PC-9 (cell line): Measurements from ENCODE around the gene SLC35F3. TPM values are rescaled to one million over a fixed set of nuclear protein-coding genes. Genes with fewer than 3 reads are reported as not detected.
"Not testable (repeated sequence)": the region's sequence is repeated elsewhere in the genome, so short reads cannot be mapped to it uniquely, and the experiment has no call there.

Experiments used
- BruUV-seq: library from RNA; stranded (reverse); fragments of 400-500 nt; replicated peaks from 2 replicates; lab custom pipeline; 2021; lab: Mats Ljungman, UMichigan
- CTCF ChIA-PET: fragments of 300-600 bp; sonication (Branson Sonifier 250); formaldehyde crosslinking; loops from one replicate; lab custom pipeline; 2022; ENCODE audit warnings: antibody characterized with exemption; lab: Charles Lee
- POLR2A ChIA-PET: fragments of 300-600 bp; sonication (Branson Sonifier 250); formaldehyde crosslinking; loops from one replicate; lab custom pipeline; 2022; ENCODE audit warnings: antibody characterized with exemption; ENCODE audit not compliant: unreplicated experiment; lab: Charles Lee
- DNase-seq, 2 experiments: peaks; one replicate each; pipeline versions ENCODE4 v3.0.0 to v3.0.0-alpha.2; 2015 to 2022; ENCODE audit warnings: mixed read lengths in 1 of 2
- H2AFZ ChIP-seq: fragments of 200-600 bp; sonication (generic); 2 replicates; pipeline ENCODE4 v1.8.1; 2017; ENCODE audit warnings: antibody characterized with exemption
- H3F3A ChIP-seq: fragments of 200-600 bp; sonication (generic); 2 replicates; pipeline ENCODE4 v1.8.1; 2017; ENCODE audit warnings: antibody characterized with exemption, mild to moderate bottlenecking, low read depth; ENCODE audit not compliant: insufficient read depth
- H3K27ac ChIP-seq: fragments of 200-600 bp; sonication (generic); 2 replicates; pipeline ENCODE4 v1.6.1; 2016; ENCODE audit warnings: mixed run types
- H3K27me3 ChIP-seq: fragments of 200-600 bp; sonication (generic); 2 replicates; pipeline ENCODE4 v1.6.1; 2016; ENCODE audit warnings: low read depth, mixed run types; ENCODE audit not compliant: insufficient read depth
- H3K36me3 ChIP-seq: fragments of 200-600 bp; sonication (generic); 2 replicates; pipeline ENCODE4 v1.6.1; 2016; ENCODE audit warnings: low read depth, mixed run types
- H3K4me1 ChIP-seq: fragments of 200-600 bp; sonication (generic); replicated peaks from 2 replicates; pipeline ENCODE4 v1.6.1; 2016; ENCODE audit warnings: mixed run types; ENCODE audit not compliant: insufficient read depth
- H3K4me2 ChIP-seq: fragments of 200-600 bp; sonication (generic); 2 replicates; pipeline ENCODE4 v1.6.1; 2017; ENCODE audit warnings: mixed run types
- H3K4me3 ChIP-seq: fragments of 200-600 bp; sonication (generic); 2 replicates; pipeline ENCODE4 v1.6.1; 2016; ENCODE audit warnings: mixed run types
- H3K79me2 ChIP-seq: fragments of 200-600 bp; sonication (generic); 2 replicates; pipeline ENCODE4 v1.6.1; 2017; ENCODE audit warnings: low read depth, mixed run types
- H3K9me2 ChIP-seq: fragments of 200-600 bp; sonication (generic); 2 replicates; pipeline ENCODE4 v1.8.1; 2017; ENCODE audit warnings: mild to moderate bottlenecking; ENCODE audit not compliant: insufficient read depth
- H3K9me3 ChIP-seq: fragments of 200-600 bp; sonication (generic); 2 replicates; pipeline ENCODE4 v1.8.1; 2016; ENCODE audit warnings: low read depth; ENCODE audit not compliant: insufficient read depth
- H4K20me1 ChIP-seq: fragments of 200-600 bp; sonication (generic); 2 replicates; pipeline ENCODE4 v1.8.1; 2017; ENCODE audit not compliant: insufficient read depth
- EZH2 ChIP-seq: fragments of 200-600 bp; sonication (generic); IDR thresholded peaks from 2 replicates; pipeline ENCODE4 v1.8.0; 2017; ENCODE audit warnings: antibody characterized with exemption, low read depth
- intact Hi-C: fragments of 100-400 bp; cut with micrococcal nuclease; formaldehyde crosslinking; loops from one replicate; pipeline ENCODE4 v1.10.0; 2022; ENCODE audit not compliant: unreplicated experiment
- total RNA-seq: library from RNA; stranded (reverse); gene quantifications from 2 replicates; pipeline ENCODE4 v1.2.3, GENCODE V29; 2021
- TF ChIP-seq, protein P1 (sequence below): fragments of 200-600 bp; sonication (generic); conservative IDR thresholded peaks from 2 replicates; pipeline ENCODE4 v1.6.1; 2017; ENCODE audit warnings: mixed run types, antibody characterized with exemption, mild to moderate bottlenecking, moderate library complexity

Gene SLC35F3
- total RNA-seq, 1 experiment from 2014 or later: 6.1 TPM

DNA sequence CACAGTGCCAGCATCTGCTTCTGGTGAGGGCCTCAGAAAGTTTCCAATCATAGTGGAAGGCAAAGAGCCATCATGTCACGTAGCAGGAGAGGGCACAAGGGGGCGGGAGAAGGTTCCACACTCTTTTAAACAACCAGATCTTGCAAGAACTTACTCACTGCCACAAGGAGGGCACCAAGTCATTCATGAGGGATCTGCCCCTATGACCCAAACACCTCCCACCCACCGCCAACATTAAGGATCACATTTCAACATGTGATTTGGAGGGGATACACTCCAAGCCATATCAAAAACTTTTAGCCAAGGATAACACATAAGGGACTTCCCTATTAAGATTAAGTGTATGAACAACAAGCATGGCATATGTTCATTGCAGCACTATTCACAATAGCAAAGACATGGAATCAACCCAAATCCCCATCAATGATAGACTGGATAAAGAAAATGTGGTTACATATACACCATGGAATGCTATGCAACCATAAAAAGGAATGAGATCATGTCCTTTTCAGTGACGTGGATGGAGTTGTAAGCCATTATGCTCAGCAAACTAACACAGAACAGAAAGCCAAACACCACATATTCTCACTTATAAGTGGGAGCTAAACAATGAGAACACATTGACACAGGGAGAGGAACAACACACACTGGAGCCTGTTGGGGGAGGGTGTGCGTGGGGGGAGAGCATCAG lies 19.9 kb upstream of the SLC35F3 start:
- Histone ChIP-seq H3K79me2 (no peaks in the 10 kb centered on the region), H3K4me3 (no peak overlapping the region), H4K20me1 (no peaks in the 10 kb centered on the region), H3K27me3 (no peaks in the 10 kb centered on the region), H3K27ac (no peak overlapping the region), H3F3A (no peaks in the 10 kb centered on the region), H2AFZ (no peak overlapping the region), H3K4me2 (no peak overlapping the region), H3K9me2 (0 out of 2 replicates have a peak, but pooled peaks cover 4% of the 10 kb centered on the region), H3K36me3 (no peaks in the 10 kb centered on the region), H3K4me1 (no peaks in the 10 kb centered on the region), H3K9me3 (peaks cover 9% of the 10 kb centered on the region; the same call in 1 of the 2 replicates)
- no peak for DNase-seq
- intact Hi-C loops: no loop called here
- BruUV-seq: no TSS peak
- POLR2A ChIA-PET: no interaction called here
- TF ChIP-seq EZH2: no peak
- TF ChIP-seq, protein P1, sequence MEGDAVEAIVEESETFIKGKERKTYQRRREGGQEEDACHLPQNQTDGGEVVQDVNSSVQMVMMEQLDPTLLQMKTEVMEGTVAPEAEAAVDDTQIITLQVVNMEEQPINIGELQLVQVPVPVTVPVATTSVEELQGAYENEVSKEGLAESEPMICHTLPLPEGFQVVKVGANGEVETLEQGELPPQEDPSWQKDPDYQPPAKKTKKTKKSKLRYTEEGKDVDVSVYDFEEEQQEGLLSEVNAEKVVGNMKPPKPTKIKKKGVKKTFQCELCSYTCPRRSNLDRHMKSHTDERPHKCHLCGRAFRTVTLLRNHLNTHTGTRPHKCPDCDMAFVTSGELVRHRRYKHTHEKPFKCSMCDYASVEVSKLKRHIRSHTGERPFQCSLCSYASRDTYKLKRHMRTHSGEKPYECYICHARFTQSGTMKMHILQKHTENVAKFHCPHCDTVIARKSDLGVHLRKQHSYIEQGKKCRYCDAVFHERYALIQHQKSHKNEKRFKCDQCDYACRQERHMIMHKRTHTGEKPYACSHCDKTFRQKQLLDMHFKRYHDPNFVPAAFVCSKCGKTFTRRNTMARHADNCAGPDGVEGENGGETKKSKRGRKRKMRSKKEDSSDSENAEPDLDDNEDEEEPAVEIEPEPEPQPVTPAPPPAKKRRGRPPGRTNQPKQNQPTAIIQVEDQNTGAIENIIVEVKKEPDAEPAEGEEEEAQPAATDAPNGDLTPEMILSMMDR: no peak
- CTCF ChIA-PET: no interaction called here

DNA sequence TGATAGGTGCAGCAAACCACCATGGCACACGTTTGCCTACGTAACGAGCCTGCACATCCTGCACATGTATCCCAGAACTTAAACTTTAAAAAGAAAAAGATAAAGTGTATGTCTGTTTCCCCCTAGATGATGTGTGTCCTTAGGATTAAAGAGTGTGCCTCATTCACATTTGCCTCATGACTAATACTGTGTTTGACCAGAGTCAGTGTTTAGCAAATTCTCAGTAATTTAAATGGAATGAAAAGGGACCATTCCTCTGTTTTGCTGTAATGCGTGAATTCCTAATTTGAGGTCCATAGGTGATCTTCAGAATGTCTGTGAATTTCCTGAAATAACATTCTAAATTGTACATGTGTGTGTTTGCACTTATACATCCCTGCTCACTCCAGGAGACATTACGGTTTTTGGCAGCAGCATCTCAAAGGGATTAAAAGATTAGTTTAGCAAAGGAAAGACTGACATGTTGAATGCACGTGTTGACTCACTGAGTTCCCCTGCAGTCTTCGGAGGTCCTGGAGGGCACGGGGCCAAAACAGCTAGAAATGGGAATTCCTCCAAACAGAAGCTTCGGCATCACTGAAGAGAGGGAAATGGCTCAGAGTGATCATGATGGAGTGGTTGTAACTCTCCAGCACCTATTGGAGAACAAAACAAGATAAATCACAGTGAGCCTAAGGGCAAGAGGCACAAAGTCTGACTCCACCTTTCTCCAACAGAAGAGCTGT lies 19.1 kb upstream of the SLC35F3 start:
- no peaks in the 10 kb centered on the region for H3K27me3 ChIP-seq
- DNase-seq: no peak
- ChIA-PET CTCF (no interaction called here), POLR2A (no interaction called here)
- TF ChIP-seq, protein P1: no peak
- no peak for TF ChIP-seq EZH2
- H3K9me3 ChIP-seq: peaks cover 10% of the 10 kb centered on the region; the same call in 1 of the 2 replicates
- H3K79me2 ChIP-seq: no peaks in the 10 kb centered on the region
- BruUV-seq: no TSS peak
- intact Hi-C loops: no loop called here
- no peaks in the 10 kb centered on the region for H3K4me1 ChIP-seq
- H3K4me2 ChIP-seq: no peak overlapping the region
- H3K27ac ChIP-seq: no peak overlapping the region
- no peak overlapping the region for H2AFZ ChIP-seq
- H4K20me1 ChIP-seq: no peaks in the 10 kb centered on the region
- no peaks in the 10 kb centered on the region for H3F3A ChIP-seq
- no peak overlapping the region for H3K4me3 ChIP-seq
- H3K36me3 ChIP-seq: no peaks in the 10 kb centered on the region
- H3K9me2 ChIP-seq: 0 out of 2 replicates have a peak, but pooled peaks cover 4% of the 10 kb centered on the region

DNA sequence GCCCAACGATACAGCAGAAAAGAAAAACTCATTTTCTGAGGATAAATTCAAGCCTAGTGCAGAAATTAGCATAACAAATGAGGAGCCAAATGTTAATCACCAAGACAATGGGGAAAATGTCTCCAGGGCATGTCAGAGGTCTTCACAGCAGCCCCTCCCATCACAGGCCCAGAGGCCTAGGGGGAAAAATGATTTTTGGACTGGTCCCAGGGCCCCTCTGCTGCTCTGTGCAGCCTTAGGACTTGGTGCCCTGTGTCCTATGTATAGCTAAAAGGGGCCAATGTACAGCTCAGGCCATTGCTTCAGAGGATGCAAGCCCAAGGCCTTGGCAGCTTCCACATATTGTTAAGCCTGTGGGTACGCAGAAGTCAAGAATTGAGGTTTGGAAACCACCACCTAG lies 13.3 kb upstream of the SLC35F3 start:
- H3K27ac ChIP-seq, H3K4me3 ChIP-seq, POLR2A ChIA-PET, intact Hi-C loops, H3F3A ChIP-seq, H4K20me1 ChIP-seq, CTCF ChIA-PET, H3K79me2 ChIP-seq, H3K4me2 ChIP-seq, H3K9me2 ChIP-seq, H3K4me1 ChIP-seq, H2AFZ ChIP-seq, BruUV-seq, H3K27me3 ChIP-seq, H3K36me3 ChIP-seq, DNase-seq: not testable (repeated sequence)
- H3K9me3 ChIP-seq: peaks cover 15% of the 10 kb centered on the region
